GM18517 (cell line): Measurements from ENCODE around the gene KIF11.

Source experiments
- ATAC-seq: cut with Tn5 transposase; IDR thresholded peaks from one replicate; pipeline ENCODE4 v1.9.1; 2021; ENCODE audit warnings: mild to moderate bottlenecking, moderate library complexity; ENCODE audit not compliant: unreplicated experiment

The KIF11 gene

GRCh38 chr10:92699518-92700381, 106.8 kb downstream of the KIF11 start:
- ATAC-seq, result no peak

DNA sequence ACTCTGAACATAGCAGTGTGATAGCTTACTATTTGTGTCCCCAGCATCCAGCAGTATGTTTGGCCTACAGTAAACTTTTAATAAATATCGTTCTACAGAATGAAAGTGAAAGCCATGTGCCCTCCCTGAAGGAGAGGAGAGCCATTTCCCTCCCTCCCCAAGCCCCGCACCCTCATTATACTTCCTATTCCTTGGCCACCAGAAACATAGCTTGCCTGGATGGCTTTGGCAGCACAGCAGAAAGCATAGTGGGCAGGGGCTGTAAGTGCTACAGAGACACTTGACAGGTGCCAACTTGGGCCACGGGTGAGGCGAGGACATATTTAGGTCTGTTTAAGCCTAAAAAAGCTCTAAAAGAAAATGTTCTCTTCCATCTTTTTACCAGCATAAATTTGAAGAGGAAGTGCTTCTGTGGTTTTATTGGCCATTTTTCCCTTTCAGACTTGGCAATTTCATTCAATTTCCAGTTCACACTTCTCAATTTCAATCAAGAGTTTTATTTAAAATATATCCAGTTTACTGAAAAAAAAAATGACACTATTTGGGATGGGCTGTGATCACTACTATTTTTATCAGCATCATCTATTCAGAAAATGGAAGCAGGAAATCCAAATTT, 109.5 kb downstream of the KIF11 start:
- no peak for ATAC-seq
